ENCODE measurements around the gene ANKRD13B.

ANKRD13B gene

GRCh38 chr17:29569245-29569950 is 23.5 kb upstream of the ANKRD13B start:
- DNase-seq: no peak

GRCh38 chr17:29570521-29570920 is 22.4 kb upstream of the ANKRD13B start:
- no peak for DNase-seq

- DNase-seq: no peak
Observed at GRCh38 chr17:29571486-29571882, 21.4 kb upstream of the ANKRD13B start.

GRCh38 chr17:29571883-29572681 is 20.9 kb upstream of the ANKRD13B start:
- DNase-seq: no peak

- peak; percentile 48 for DNase-seq
Observed at GRCh38 chr17:29572691-29573557, 20.0 kb upstream of the ANKRD13B start.

GRCh38 chr17:29573558-29573869 is 19.4 kb upstream of the ANKRD13B start:
- no peak for DNase-seq

DNA sequence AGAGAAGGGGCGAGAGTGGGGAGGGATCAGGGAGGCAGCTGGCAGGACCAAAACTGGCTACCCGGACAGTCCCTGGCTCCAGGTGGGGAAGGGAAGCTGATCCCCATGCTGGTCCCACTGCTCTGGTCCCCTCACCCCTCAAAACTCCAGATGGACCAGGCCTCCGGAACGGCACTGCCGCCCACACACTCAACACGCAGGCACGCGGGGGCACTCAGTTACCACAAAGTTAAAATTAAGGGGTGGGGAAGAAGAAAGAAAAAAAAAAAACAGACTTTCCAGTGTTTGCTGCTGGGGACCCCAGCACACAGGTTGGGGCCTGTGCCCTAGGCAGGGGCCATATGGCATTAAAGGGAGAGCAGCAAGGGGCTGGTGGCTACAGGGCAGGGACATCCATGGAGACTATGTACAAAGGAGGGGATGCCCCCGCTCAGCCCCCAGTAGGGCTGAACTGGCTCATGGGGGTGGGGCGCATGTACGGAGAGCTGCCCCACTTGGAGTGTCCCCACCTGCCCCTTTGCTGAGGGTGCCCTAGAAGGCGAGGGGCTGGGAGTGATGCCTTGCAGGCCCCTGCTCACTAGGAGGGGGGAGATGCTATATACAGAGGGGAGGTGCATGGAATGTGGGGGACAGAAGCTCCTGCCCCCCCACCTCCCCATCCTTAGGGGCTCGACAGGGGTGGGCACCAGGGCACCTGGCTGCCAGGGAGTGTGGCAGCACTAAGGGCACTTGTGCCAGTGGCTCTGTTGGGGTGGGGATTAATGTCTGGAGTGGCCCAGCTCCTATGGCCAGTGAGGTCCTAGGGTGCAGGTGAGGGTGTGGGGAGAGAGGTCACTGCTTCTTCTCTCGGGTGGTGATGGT is 18.8 kb upstream of the ANKRD13B start:
- no peak for DNase-seq

DNA sequence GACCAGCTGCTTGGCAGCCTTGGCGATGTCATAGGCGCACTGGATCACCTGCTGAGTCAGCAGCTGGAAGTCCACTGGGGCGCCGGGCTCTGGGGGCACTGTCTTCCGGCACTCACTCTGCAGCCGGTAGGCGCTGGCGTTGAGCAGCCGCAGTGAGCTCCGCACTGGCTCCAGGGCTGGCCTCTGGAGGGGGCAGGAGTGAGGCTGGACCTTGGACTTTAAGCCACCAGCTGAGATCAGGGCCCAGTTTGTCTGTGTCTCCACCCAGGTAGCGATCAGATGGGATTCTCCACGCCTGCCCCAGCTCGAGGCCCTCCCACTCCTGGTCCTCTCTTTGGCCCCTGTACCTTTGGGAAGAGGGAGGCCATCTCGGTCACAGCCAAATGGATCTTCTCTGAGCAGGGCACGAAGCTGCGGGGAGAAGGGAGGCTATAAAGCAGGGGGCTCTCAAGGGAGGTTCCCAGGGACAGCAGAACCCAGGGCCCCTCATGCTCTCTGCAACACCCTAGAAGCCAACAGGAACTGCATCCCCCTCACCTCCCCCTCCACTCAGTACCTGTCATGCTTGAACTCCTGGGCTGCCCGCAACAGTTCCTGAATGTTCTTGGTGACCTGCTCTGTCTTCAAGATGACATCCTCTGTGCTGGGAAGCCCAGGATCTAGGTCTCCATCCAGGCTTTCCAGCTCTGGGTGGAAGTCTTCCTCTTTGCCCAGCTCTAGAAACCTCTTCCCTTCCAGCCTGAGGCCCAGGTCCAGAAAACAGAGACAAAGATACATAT is 18.0 kb upstream of the ANKRD13B start:
- DNase-seq: no peak

DNA sequence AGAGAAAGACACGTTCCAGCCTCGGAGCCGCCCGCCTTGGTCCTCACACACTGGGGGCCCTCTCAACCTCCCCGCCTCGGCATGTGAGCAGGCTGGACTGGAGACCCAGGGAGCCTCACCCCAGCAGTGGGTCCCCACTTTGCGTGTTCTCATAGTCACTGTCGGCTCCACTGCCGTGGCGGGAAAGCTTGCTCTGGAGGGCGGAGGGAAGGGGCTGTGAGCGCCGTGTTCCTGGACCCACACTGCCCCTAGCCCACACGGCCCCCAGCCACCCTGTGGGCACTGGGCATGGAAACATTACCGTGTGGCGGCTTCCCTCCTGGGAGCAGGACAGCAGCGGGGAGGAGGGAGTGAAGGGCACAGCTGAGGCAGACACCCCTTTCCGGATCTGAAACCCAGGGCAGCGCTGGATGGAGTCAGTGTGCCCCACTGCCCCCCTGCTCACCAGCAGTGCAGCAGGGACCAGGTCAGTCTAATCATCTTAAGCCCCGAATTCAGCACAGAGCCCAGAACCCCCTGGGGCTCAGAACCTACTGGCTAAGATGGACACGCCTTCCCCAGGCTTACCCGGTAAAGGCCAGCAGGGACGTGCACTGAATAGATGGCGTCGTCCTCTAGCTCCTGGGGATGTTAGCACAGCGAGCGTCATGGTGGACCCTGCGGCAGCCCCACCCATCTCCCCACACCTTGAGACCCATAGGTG is 17.3 kb upstream of the ANKRD13B start:
- DNase-seq: no peak

DNA sequence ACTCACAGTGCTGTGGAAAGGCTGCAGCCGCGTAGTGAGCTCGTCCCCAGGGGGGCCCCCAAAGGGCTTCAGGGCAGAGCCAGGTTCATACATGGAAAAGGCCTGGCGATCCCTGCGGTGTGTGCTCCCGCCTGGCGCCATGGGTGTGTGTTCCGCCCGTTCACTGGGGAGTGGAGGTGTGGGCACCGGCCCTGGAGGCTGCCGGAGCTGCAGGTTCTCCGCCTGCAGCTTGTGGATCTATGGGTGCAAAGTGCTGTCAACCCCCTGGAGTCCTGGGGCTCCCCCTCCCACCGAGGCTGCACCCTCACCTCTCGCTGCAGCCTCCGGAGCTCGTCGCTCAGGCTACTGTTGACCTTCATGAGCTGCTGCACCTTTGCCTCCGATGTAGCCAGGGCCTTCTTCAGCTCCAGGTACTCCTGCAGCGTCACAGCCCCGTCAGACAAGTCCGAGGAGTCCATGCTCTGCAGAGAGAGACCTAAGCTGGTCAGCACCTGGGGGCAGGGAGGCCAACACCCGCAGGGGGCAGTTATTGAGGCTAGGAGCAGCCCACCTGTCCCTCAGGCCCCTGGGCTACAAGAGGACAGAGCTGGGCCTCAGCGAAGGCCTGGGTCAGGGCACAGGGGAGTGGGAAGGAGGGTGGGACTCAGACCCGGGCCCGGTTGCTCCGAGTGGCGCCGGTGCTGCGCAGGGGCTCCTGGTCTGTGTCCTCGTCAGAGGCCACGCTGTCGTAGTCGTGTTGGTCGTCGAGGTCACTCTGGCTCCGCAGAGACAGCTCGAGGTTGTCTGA is 16.5 kb upstream of the ANKRD13B start:
- DNase-seq: no peak

GRCh38 chr17:29577001-29577370 is 15.9 kb upstream of the ANKRD13B start:
- no peak for DNase-seq

- no peak for DNase-seq
Observed at GRCh38 chr17:29577385-29578211, 15.3 kb upstream of the ANKRD13B start.

DNA sequence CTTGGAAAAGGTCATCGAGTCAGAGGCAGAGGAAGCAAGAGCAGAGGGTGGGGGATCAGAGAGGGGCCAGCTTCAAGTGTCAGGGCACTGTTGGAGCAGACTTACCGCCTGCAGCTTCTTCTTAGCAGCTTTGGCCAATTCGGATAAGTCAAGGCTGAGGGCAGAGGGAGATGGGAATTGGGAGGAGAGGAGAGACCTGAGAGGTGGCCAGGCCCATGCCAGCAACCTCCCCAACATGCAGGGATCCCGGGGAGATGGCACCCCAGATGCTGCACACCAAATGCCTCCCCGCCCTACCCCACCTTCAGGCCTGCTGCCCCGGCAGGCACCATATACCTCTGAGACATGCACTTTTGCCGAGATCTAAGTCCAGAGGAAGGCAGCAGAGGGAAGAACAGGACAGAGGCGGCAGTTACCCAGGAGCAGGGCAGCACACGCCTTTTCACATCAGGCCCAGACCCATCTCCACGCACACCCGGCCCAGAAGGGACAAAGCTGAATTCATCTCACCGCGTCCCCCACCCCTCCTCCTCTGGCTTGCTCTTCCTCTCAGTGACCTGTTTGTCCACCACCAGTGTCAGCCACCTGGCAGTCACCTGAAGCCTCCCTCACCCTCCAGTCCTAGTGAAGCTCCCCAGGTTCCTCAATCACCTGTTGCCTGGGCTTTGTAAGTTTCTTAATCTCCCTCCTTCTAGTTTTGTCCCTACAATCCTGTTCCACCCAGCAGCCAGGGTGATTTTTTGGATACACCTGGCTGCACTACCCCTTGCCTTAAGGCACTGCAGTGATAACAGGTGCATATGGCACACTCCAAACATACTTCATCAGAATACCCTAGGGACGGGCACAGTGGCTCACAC is 14.1 kb upstream of the ANKRD13B start:
- DNase-seq: no peak

GRCh38 chr17:29579866-29580771 is 12.8 kb upstream of the ANKRD13B start:
- peak; percentile 94 for DNase-seq

GRCh38 chr17:29581583-29582253 is 11.2 kb upstream of the ANKRD13B start:
- DNase-seq: no peak

- no peak for DNase-seq
Observed at GRCh38 chr17:29582254-29582765, 10.6 kb upstream of the ANKRD13B start.

Data from activated CD4-positive, alpha-beta T cell treated with anti-CD3 and anti-CD28 coated beads, Interleukin-2, Interleukin-6, amounts not matched to agents 100 ng/mL and 50 ng/mL, durations not matched to agents 16 hours and 8 hours (primary cell).